ENCODE measurements around the gene DPP7.

Gene DPP7

GRCh38 chr9:137078701-137079400, 35.7 kb downstream of the DPP7 start:
- H3K4me3 ChIP-seq (ENCODE audit: insufficient read depth, low read depth, low read length, poor library complexity, severe bottlenecking): no peak overlapping the region
- no peaks in the 10 kb centered on the region for H3K9me3 ChIP-seq (ENCODE audit: control insufficient read depth, low read length)
- H3K27ac ChIP-seq (ENCODE audit: insufficient read depth, low read length, poor library complexity, severe bottlenecking): no peak overlapping the region
- no peak for DNase-seq
- no peaks in the 10 kb centered on the region for H3K27me3 ChIP-seq (replicated peaks; ENCODE audit: control insufficient read depth, insufficient read depth, low read length, poor library complexity, severe bottlenecking)
- H3K4me1 ChIP-seq (ENCODE audit: control insufficient read depth, insufficient read depth, low read length, poor library complexity, severe bottlenecking): peaks cover 11% of the 10 kb centered on the region
- H3K36me3 ChIP-seq (ENCODE audit: control insufficient read depth, insufficient read depth, low read length): peaks cover 7% of the 10 kb centered on the region

GRCh38 chr9:137077758-137078693, 36.5 kb downstream of the DPP7 start:
- peak overlapping the region; percentile 48 for H3K27ac ChIP-seq (ENCODE audit: insufficient read depth, low read length, poor library complexity, severe bottlenecking)
- H3K4me3 ChIP-seq (ENCODE audit: insufficient read depth, low read depth, low read length, poor library complexity, severe bottlenecking): peak overlapping the region; percentile 55
- no peaks in the 10 kb centered on the region for H3K27me3 ChIP-seq (replicated peaks; ENCODE audit: control insufficient read depth, insufficient read depth, low read length, poor library complexity, severe bottlenecking)
- H3K4me1 ChIP-seq (ENCODE audit: control insufficient read depth, insufficient read depth, low read length, poor library complexity, severe bottlenecking): peaks cover 11% of the 10 kb centered on the region
- no peaks in the 10 kb centered on the region for H3K9me3 ChIP-seq (ENCODE audit: control insufficient read depth, low read length)
- H3K36me3 ChIP-seq (ENCODE audit: control insufficient read depth, insufficient read depth, low read length): peaks cover 7% of the 10 kb centered on the region
- DNase-seq: peak in 1 of 3 donors; percentile 23

- DNase-seq: peak; percentile 37 to 63 (median 53)
- Histone ChIP-seq H3K36me3 (ENCODE audit: control insufficient read depth, insufficient read depth, low read length) (peaks cover 4% of the 10 kb centered on the region), H3K4me1 (ENCODE audit: control insufficient read depth, insufficient read depth, low read length, poor library complexity, severe bottlenecking) (peaks cover 11% of the 10 kb centered on the region), H3K27ac (ENCODE audit: insufficient read depth, low read length, poor library complexity, severe bottlenecking) (peak within 1 kb of the TSS; percentile 48), H3K27me3 (replicated peaks; ENCODE audit: control insufficient read depth, insufficient read depth, low read length, poor library complexity, severe bottlenecking) (no peaks in the 10 kb centered on the region), H3K9me3 (ENCODE audit: control insufficient read depth, low read length) (no peaks in the 10 kb centered on the region), H3K4me3 (ENCODE audit: insufficient read depth, low read depth, low read length, poor library complexity, severe bottlenecking) (peak within 1 kb of the TSS; percentile 55)
Measured at GRCh38 chr9:137077010-137077747, 37.4 kb downstream of the DPP7 start, which contains the start of gene UAP1L1. UAP1L1 (plus strand) TSS chr9:137077517; CDS start chr9:137077533, 16 bp downstream.

- Histone ChIP-seq H3K9me3 (ENCODE audit: control insufficient read depth, low read length) (no peaks in the 10 kb centered on the region), H3K4me3 (ENCODE audit: insufficient read depth, low read depth, low read length, poor library complexity, severe bottlenecking) (no peak overlapping the region), H3K4me1 (ENCODE audit: control insufficient read depth, insufficient read depth, low read length, poor library complexity, severe bottlenecking) (peaks cover 11% of the 10 kb centered on the region), H3K27me3 (replicated peaks; ENCODE audit: control insufficient read depth, insufficient read depth, low read length, poor library complexity, severe bottlenecking) (no peaks in the 10 kb centered on the region), H3K36me3 (ENCODE audit: control insufficient read depth, insufficient read depth, low read length) (peaks cover 4% of the 10 kb centered on the region), H3K27ac (ENCODE audit: insufficient read depth, low read length, poor library complexity, severe bottlenecking) (no peak overlapping the region)
- no peak for DNase-seq
Measured at GRCh38 chr9:137076636-137077009, 37.9 kb downstream of the DPP7 start.

GRCh38 chr9:137075275-137075775, 39.2 kb downstream of the DPP7 start:
- no peaks in the 10 kb centered on the region for H3K27me3 ChIP-seq (replicated peaks; ENCODE audit: control insufficient read depth, insufficient read depth, low read length, poor library complexity, severe bottlenecking)
- no peak overlapping the region for H3K4me3 ChIP-seq (ENCODE audit: insufficient read depth, low read depth, low read length, poor library complexity, severe bottlenecking)
- DNase-seq: no peak
- no peaks in the 10 kb centered on the region for H3K9me3 ChIP-seq (ENCODE audit: control insufficient read depth, low read length)
- peaks cover 2% of the 10 kb centered on the region for H3K36me3 ChIP-seq (ENCODE audit: control insufficient read depth, insufficient read depth, low read length)
- no peak overlapping the region for H3K27ac ChIP-seq (ENCODE audit: insufficient read depth, low read length, poor library complexity, severe bottlenecking)
- H3K4me1 ChIP-seq (ENCODE audit: control insufficient read depth, insufficient read depth, low read length, poor library complexity, severe bottlenecking): peaks cover 19% of the 10 kb centered on the region

- H3K27ac ChIP-seq (ENCODE audit: insufficient read depth, low read length, poor library complexity, severe bottlenecking): no peak overlapping the region
- DNase-seq: no peak
- H3K36me3 ChIP-seq (ENCODE audit: control insufficient read depth, insufficient read depth, low read length): no peaks in the 10 kb centered on the region
- no peak overlapping the region for H3K4me3 ChIP-seq (ENCODE audit: insufficient read depth, low read depth, low read length, poor library complexity, severe bottlenecking)
- H3K27me3 ChIP-seq (replicated peaks; ENCODE audit: control insufficient read depth, insufficient read depth, low read length, poor library complexity, severe bottlenecking): no peaks in the 10 kb centered on the region
- no peaks in the 10 kb centered on the region for H3K9me3 ChIP-seq (ENCODE audit: control insufficient read depth, low read length)
- H3K4me1 ChIP-seq (ENCODE audit: control insufficient read depth, insufficient read depth, low read length, poor library complexity, severe bottlenecking): peaks cover 19% of the 10 kb centered on the region
Measured at GRCh38 chr9:137074657-137075274, 39.8 kb downstream of the DPP7 start.

GRCh38 chr9:137073992-137074399, 40.5 kb downstream of the DPP7 start:
- DNase-seq: no peak
- Histone ChIP-seq H3K4me1 (ENCODE audit: control insufficient read depth, insufficient read depth, low read length, poor library complexity, severe bottlenecking) (peaks cover 23% of the 10 kb centered on the region), H3K27ac (ENCODE audit: insufficient read depth, low read length, poor library complexity, severe bottlenecking) (no peak overlapping the region), H3K27me3 (replicated peaks; ENCODE audit: control insufficient read depth, insufficient read depth, low read length, poor library complexity, severe bottlenecking) (no peaks in the 10 kb centered on the region), H3K4me3 (ENCODE audit: insufficient read depth, low read depth, low read length, poor library complexity, severe bottlenecking) (no peak overlapping the region), H3K9me3 (ENCODE audit: control insufficient read depth, low read length) (no peaks in the 10 kb centered on the region), H3K36me3 (ENCODE audit: control insufficient read depth, insufficient read depth, low read length) (no peaks in the 10 kb centered on the region)

- no peaks in the 10 kb centered on the region for H3K9me3 ChIP-seq (ENCODE audit: control insufficient read depth, low read length)
- H3K4me3 ChIP-seq (ENCODE audit: insufficient read depth, low read depth, low read length, poor library complexity, severe bottlenecking): no peak overlapping the region
- DNase-seq: no peak
- peaks cover 12% of the 10 kb centered on the region for H3K4me1 ChIP-seq (ENCODE audit: control insufficient read depth, insufficient read depth, low read length, poor library complexity, severe bottlenecking)
- H3K27ac ChIP-seq (ENCODE audit: insufficient read depth, low read length, poor library complexity, severe bottlenecking): no peak overlapping the region
- no peaks in the 10 kb centered on the region for H3K36me3 ChIP-seq (ENCODE audit: control insufficient read depth, insufficient read depth, low read length)
- no peaks in the 10 kb centered on the region for H3K27me3 ChIP-seq (replicated peaks; ENCODE audit: control insufficient read depth, insufficient read depth, low read length, poor library complexity, severe bottlenecking)
Measured at GRCh38 chr9:137071282-137071681, 43.3 kb downstream of the DPP7 start.

- Histone ChIP-seq H3K4me3 (ENCODE audit: insufficient read depth, low read depth, low read length, poor library complexity, severe bottlenecking) (peak overlapping the region; percentile 32), H3K36me3 (ENCODE audit: control insufficient read depth, insufficient read depth, low read length) (no peaks in the 10 kb centered on the region), H3K4me1 (ENCODE audit: control insufficient read depth, insufficient read depth, low read length, poor library complexity, severe bottlenecking) (peaks cover 12% of the 10 kb centered on the region), H3K27me3 (replicated peaks; ENCODE audit: control insufficient read depth, insufficient read depth, low read length, poor library complexity, severe bottlenecking) (no peaks in the 10 kb centered on the region), H3K27ac (ENCODE audit: insufficient read depth, low read length, poor library complexity, severe bottlenecking) (peak overlapping the region; percentile 37), H3K9me3 (ENCODE audit: control insufficient read depth, low read length) (no peaks in the 10 kb centered on the region)
- no peak for DNase-seq
Measured at GRCh38 chr9:137070906-137071275, 43.6 kb downstream of the DPP7 start.

Data from effector memory CD4-positive, alpha-beta T cell (primary cell).